WTC11 (cell line): ENCODE measurements around the gene SARS1. TPM values are rescaled to one million over a fixed set of nuclear protein-coding genes. Genes with fewer than 3 reads are reported as not detected.

Experiments
- ATAC-seq: fragments of 200-7000 bp; cut with Tn5 transposase; 2 replicates; pipeline ENCODE4 v1.10.0; 2021; ENCODE audit warnings: mild to moderate bottlenecking, moderate library complexity
- CTCF ChIA-PET: fragments of 300-600 bp; sonication (Branson Sonifier 250); formaldehyde crosslinking; loops from one replicate; lab custom pipeline; 2021; ENCODE audit warnings: antibody characterized with exemption; lab: Charles Lee
- POLR2A ChIA-PET: fragments of 350-600 bp; sonication (Branson Sonifier 250); formaldehyde crosslinking; loops from one replicate; lab custom pipeline; 2021; ENCODE audit warnings: antibody characterized with exemption; lab: Charles Lee
- DNase-seq: peaks from one replicate; pipeline ENCODE4 v3.0.0; 2021; ENCODE audit warnings: low spot score
- H3K27ac Mint-ChIP-seq: 2 replicates; pipeline ENCODE4 v1.8.0; 2021; ENCODE audit warnings: mixed read lengths
- H3K27me3 Mint-ChIP-seq: 2 replicates; pipeline ENCODE4 v1.8.0; 2021; ENCODE audit warnings: low read depth, mild to moderate bottlenecking, moderate library complexity, mixed read lengths
- H3K36me3 Mint-ChIP-seq: 2 replicates; pipeline ENCODE4 v1.8.0; 2021; ENCODE audit warnings: mixed read lengths
- H3K4me1 Mint-ChIP-seq: 2 replicates; pipeline ENCODE4 v1.8.0; 2022; ENCODE audit warnings: mixed read lengths
- H3K4me3 Mint-ChIP-seq: 2 replicates; pipeline ENCODE4 v1.8.0; 2021; ENCODE audit warnings: mild to moderate bottlenecking, moderate library complexity, mixed read lengths
- H3K9me3 Mint-ChIP-seq: 2 replicates; pipeline ENCODE4 v1.8.0; 2021; ENCODE audit warnings: mixed read lengths
- ATF1 ChIP-seq: sonication (generic); formaldehyde crosslinking; IDR thresholded peaks from 2 replicates; pipeline ENCODE4 v1.8.1; 2023; ENCODE audit warnings: mild to moderate bottlenecking, moderate library complexity, missing genetic modification reagents
- CREM ChIP-seq: sonication (generic); formaldehyde crosslinking; IDR thresholded peaks from 2 replicates; pipeline ENCODE4 v1.8.1; 2022; ENCODE audit warnings: mild to moderate bottlenecking, missing genetic modification reagents, moderate library complexity
- E2F1 ChIP-seq: sonication (generic); formaldehyde crosslinking; IDR thresholded peaks from 2 replicates; pipeline ENCODE4 v1.8.0; 2022; ENCODE audit warnings: mild to moderate bottlenecking, missing genetic modification reagents
- ELF4 ChIP-seq: sonication (generic); formaldehyde crosslinking; IDR thresholded peaks from 2 replicates; pipeline ENCODE4 v1.8.1; 2022; ENCODE audit warnings: low read depth, mild to moderate bottlenecking, moderate library complexity, missing genetic modification reagents
- EMX1 ChIP-seq: fragments of 250-450 bp; sonication (Bioruptor Pico); IDR thresholded peaks from 2 replicates; pipeline ENCODE4 v1.8.0; 2021; ENCODE audit warnings: mild to moderate bottlenecking
- FOXJ3 ChIP-seq: sonication (generic); formaldehyde crosslinking; IDR thresholded peaks from 2 replicates; pipeline ENCODE4 v1.9.0; 2021; ENCODE audit warnings: missing genetic modification reagents, mild to moderate bottlenecking, borderline replicate concordance
- FOXP1 ChIP-seq: sonication (generic); formaldehyde crosslinking; IDR thresholded peaks from 2 replicates; pipeline ENCODE4 v1.8.0; 2022; ENCODE audit warnings: missing genetic modification reagents, mild to moderate bottlenecking, moderate library complexity, borderline replicate concordance
- GABPB1 ChIP-seq: sonication (generic); formaldehyde crosslinking; IDR thresholded peaks from 2 replicates; pipeline ENCODE4 v1.8.1; 2023; ENCODE audit warnings: mild to moderate bottlenecking, missing genetic modification reagents
- MLX ChIP-seq: sonication (generic); formaldehyde crosslinking; IDR thresholded peaks from 2 replicates; pipeline ENCODE4 v1.8.1; 2023; ENCODE audit warnings: mild to moderate bottlenecking, missing genetic modification reagents, moderate library complexity
- MXD4 ChIP-seq: fragments of 250-450 bp; sonication (Bioruptor Pico); IDR thresholded peaks from 2 replicates; pipeline ENCODE4 v1.8.0; 2021; ENCODE audit warnings: mild to moderate bottlenecking, moderate library complexity, borderline replicate concordance
- NR1H2 ChIP-seq: sonication (generic); formaldehyde crosslinking; IDR thresholded peaks from 2 replicates; pipeline ENCODE4 v1.9.0; 2021; ENCODE audit warnings: mild to moderate bottlenecking, moderate library complexity, missing genetic modification reagents
- NR2C2 ChIP-seq: sonication (generic); formaldehyde crosslinking; IDR thresholded peaks from 2 replicates; pipeline ENCODE4 v1.8.0; 2022; ENCODE audit warnings: mild to moderate bottlenecking, missing genetic modification reagents
- NR3C1 ChIP-seq: sonication (generic); formaldehyde crosslinking; conservative IDR thresholded peaks from 2 replicates; pipeline ENCODE4 v1.8.1; 2023; ENCODE audit warnings: low read depth, mild to moderate bottlenecking, missing genetic modification reagents
- OVOL2 ChIP-seq: fragments of 250-450 bp; sonication (Bioruptor Pico); IDR thresholded peaks from 2 replicates; pipeline ENCODE4 v1.9.0; 2021; ENCODE audit warnings: mild to moderate bottlenecking, borderline replicate concordance
- STAT6 ChIP-seq: sonication (generic); formaldehyde crosslinking; conservative IDR thresholded peaks from 2 replicates; pipeline ENCODE4 v1.8.1; 2023; ENCODE audit warnings: mild to moderate bottlenecking, low read depth, missing genetic modification reagents, moderate library complexity
- TP53 ChIP-seq: sonication (generic); formaldehyde crosslinking; IDR thresholded peaks from 2 replicates; pipeline ENCODE4 v1.8.1; 2023; ENCODE audit warnings: mild to moderate bottlenecking, missing genetic modification reagents
- ZNF416 ChIP-seq: fragments of 250-450 bp; sonication (Bioruptor Pico); IDR thresholded peaks from 2 replicates; pipeline ENCODE4 v1.9.0; 2021; ENCODE audit warnings: mild to moderate bottlenecking, inconsistent platforms
- total RNA-seq: library from RNA; stranded (reverse); gene quantifications from 3 replicates; pipeline ENCODE4 v1.2.3, GENCODE V29; 2021
- TF ChIP-seq, protein P1 (sequence below): sonication (generic); formaldehyde crosslinking; conservative IDR thresholded peaks from 2 replicates; pipeline ENCODE4 v1.8.1; 2022; ENCODE audit warnings: mild to moderate bottlenecking, missing genetic modification reagents
- TF ChIP-seq, protein P2 (sequence below): sonication (generic); formaldehyde crosslinking; IDR thresholded peaks from 2 replicates; pipeline ENCODE4 v1.8.0; 2022; ENCODE audit warnings: mild to moderate bottlenecking, missing genetic modification reagents
- TF ChIP-seq, protein P3 (sequence below): sonication (generic); formaldehyde crosslinking; IDR thresholded peaks from 2 replicates; pipeline ENCODE4 v1.8.0; 2022; ENCODE audit warnings: missing genetic modification reagents
- TF ChIP-seq, protein P4 (sequence below): fragments of 250-450 bp; sonication (Bioruptor Pico); IDR thresholded peaks from 2 replicates; pipeline ENCODE4 v1.9.0; 2021; ENCODE audit warnings: mild to moderate bottlenecking

Gene SARS1
- total RNA-seq, 1 experiment from 2014 or later: 149 TPM

DNA sequence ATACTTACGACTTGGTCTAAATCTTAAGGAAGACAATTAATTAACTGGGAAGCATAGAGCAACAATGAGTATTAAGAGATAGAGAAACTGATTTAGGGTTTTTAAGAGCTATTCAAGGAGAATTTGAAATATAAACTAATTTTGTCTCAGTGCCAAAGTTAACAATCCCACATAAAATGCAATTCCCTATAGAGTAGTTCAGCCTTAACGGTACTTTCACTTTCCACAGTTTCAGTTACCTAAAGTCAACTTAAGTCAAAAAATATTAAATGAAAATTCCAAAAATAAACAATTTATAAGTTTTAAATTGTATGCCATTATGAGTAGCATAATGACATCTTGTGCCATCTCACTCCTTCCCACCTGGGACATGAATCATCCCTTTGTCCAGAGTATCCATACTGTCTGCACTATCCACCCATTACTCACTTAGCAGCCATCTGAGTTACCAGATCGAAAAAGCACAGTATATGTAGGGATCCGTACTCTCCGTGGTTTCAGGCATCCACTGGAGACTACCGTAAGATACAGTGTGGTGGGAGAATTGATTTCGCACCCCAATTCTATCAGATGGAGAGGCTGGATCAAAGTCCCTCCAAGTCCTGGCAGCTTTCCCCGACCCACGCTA is 4.8 kb upstream of the SARS1 start:
- Mint-ChIP-seq H3K4me3 (no peak overlapping the region), H3K36me3 (no peaks in the 10 kb centered on the region)
- no peak for ATAC-seq
- TF ChIP-seq MLX (CRISPR knock-in tag): no peak
- TF ChIP-seq, protein P1, sequence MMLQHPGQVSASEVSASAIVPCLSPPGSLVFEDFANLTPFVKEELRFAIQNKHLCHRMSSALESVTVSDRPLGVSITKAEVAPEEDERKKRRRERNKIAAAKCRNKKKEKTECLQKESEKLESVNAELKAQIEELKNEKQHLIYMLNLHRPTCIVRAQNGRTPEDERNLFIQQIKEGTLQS (CRISPR knock-in tag): no peak
- TF ChIP-seq NR1H2 (CRISPR knock-in tag): no peak
- TF ChIP-seq, protein P2, sequence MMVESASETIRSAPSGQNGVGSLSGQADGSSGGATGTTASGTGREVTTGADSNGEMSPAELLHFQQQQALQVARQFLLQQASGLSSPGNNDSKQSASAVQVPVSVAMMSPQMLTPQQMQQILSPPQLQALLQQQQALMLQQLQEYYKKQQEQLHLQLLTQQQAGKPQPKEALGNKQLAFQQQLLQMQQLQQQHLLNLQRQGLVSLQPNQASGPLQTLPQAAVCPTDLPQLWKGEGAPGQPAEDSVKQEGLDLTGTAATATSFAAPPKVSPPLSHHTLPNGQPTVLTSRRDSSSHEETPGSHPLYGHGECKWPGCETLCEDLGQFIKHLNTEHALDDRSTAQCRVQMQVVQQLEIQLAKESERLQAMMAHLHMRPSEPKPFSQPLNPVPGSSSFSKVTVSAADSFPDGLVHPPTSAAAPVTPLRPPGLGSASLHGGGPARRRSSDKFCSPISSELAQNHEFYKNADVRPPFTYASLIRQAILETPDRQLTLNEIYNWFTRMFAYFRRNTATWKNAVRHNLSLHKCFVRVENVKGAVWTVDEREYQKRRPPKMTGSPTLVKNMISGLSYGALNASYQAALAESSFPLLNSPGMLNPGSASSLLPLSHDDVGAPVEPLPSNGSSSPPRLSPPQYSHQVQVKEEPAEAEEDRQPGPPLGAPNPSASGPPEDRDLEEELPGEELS: no peak
- TF ChIP-seq, all 79 proteins: peak for 0
- DNase-seq: no peak
- Mint-ChIP-seq H3K9me3 (no peaks in the 10 kb centered on the region), H3K27ac (no peak overlapping the region), H3K4me1 (0 out of 2 replicates have a peak, but pooled peaks cover 4% of the 10 kb centered on the region), H3K27me3 (peaks cover 2% of the 10 kb centered on the region)
- CTCF ChIA-PET: interaction anchor here (1.1 to 1.9 kb wide), 2 partner anchors 15 to 18 kb away, joined by 5 to 8 read pairs; no protein-coding TSS in a partner anchor
- POLR2A ChIA-PET: no interaction called here

DNA sequence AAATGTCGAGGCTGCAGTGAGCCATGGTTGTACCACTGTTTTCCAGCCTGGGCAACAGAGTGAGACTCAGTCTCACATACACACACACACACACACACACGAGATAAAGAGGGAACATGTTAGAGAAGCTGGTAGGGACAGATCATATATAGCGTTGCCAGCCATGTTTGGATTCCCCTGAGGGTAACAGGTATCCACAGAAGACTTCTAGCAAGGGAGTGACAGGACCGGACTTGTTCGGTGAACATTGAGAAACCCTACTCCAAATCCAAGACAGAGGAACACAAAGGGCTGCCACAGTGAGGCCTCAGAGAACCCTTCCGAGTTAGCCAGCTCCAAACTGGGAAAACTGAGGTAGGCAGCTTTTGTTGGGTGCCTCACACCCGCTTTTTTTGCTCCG is 3.7 kb upstream of the SARS1 start:
- TF ChIP-seq FOXJ3 (CRISPR knock-in tag) (no peak), ELF4 (CRISPR knock-in tag) (no peak), CREM (CRISPR knock-in tag) (no peak), OVOL2 (CRISPR knock-in tag) (no peak), MXD4 (CRISPR knock-in tag) (no peak), TP53 (no peak), STAT6 (CRISPR knock-in tag) (no peak), NR2C2 (CRISPR knock-in tag) (no peak), EMX1 (CRISPR knock-in tag) (no peak), ATF1 (CRISPR knock-in tag) (no peak), NR3C1 (CRISPR knock-in tag) (no peak), FOXP1 (CRISPR knock-in tag) (no peak), GABPB1 (CRISPR knock-in tag) (no peak), E2F1 (CRISPR knock-in tag) (no peak), ZNF416 (CRISPR knock-in tag) (no peak)
- TF ChIP-seq, protein P3, sequence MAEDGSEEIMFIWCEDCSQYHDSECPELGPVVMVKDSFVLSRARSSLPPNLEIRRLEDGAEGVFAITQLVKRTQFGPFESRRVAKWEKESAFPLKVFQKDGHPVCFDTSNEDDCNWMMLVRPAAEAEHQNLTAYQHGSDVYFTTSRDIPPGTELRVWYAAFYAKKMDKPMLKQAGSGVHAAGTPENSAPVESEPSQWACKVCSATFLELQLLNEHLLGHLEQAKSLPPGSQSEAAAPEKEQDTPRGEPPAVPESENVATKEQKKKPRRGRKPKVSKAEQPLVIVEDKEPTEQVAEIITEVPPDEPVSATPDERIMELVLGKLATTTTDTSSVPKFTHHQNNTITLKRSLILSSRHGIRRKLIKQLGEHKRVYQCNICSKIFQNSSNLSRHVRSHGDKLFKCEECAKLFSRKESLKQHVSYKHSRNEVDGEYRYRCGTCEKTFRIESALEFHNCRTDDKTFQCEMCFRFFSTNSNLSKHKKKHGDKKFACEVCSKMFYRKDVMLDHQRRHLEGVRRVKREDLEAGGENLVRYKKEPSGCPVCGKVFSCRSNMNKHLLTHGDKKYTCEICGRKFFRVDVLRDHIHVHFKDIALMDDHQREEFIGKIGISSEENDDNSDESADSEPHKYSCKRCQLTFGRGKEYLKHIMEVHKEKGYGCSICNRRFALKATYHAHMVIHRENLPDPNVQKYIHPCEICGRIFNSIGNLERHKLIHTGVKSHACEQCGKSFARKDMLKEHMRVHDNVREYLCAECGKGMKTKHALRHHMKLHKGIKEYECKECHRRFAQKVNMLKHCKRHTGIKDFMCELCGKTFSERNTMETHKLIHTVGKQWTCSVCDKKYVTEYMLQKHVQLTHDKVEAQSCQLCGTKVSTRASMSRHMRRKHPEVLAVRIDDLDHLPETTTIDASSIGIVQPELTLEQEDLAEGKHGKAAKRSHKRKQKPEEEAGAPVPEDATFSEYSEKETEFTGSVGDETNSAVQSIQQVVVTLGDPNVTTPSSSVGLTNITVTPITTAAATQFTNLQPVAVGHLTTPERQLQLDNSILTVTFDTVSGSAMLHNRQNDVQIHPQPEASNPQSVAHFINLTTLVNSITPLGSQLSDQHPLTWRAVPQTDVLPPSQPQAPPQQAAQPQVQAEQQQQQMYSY (CRISPR knock-in tag): no peak
- TF ChIP-seq, protein P4, sequence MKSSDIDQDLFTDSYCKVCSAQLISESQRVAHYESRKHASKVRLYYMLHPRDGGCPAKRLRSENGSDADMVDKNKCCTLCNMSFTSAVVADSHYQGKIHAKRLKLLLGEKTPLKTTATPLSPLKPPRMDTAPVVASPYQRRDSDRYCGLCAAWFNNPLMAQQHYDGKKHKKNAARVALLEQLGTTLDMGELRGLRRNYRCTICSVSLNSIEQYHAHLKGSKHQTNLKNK (CRISPR knock-in tag): no peak
- Mint-ChIP-seq H3K4me3 (no peak overlapping the region), H3K27ac (no peak overlapping the region), H3K9me3 (no peaks in the 10 kb centered on the region), H3K4me1 (peaks cover 11% of the 10 kb centered on the region), H3K27me3 (peaks cover 2% of the 10 kb centered on the region), H3K36me3 (no peaks in the 10 kb centered on the region)
- POLR2A ChIA-PET: no interaction called here
- DNase-seq (no peak), ATAC-seq (no peak)
- CTCF ChIA-PET: interaction anchor here (0.9 to 3.0 kb wide), 3 partner anchors 9 to 19 kb away, joined by 3 to 16 read pairs (median 8); no protein-coding TSS in a partner anchor
